Activated CD8-positive, alpha-beta memory T cell treated with anti-CD3 and anti-CD28 coated beads, Interleukin-2, amount 50 U/mL, for 4 hours (primary cell): Measurements from ENCODE around the gene TMTC2.
"Not testable (repeated sequence)": the region's sequence is repeated elsewhere in the genome, so short reads cannot be mapped to it uniquely, and the experiment has no call there.

ENCODE experiments used
- DNase-seq: peaks from one replicate; pipeline ENCODE4 v3.0.0-alpha.2; 2020

TMTC2 gene

GRCh38 chr12:83093426-83093825 is 406.7 kb downstream of the TMTC2 start:
- no peak for DNase-seq

GRCh38 chr12:83097643-83098342 is 411.1 kb downstream of the TMTC2 start:
- no peak for DNase-seq

GRCh38 chr12:83099436-83099835 is 412.7 kb downstream of the TMTC2 start:
- DNase-seq: no peak

- no peak for DNase-seq
Observed at GRCh38 chr12:83102499-83102898, 415.8 kb downstream of the TMTC2 start.

- DNase-seq: no peak
Observed at GRCh38 chr12:83106873-83107272, 420.2 kb downstream of the TMTC2 start.

- DNase-seq: no peak
Observed at GRCh38 chr12:83110424-83110823, 423.7 kb downstream of the TMTC2 start.

GRCh38 chr12:83113945-83114344 is 427.2 kb downstream of the TMTC2 start:
- no peak for DNase-seq

GRCh38 chr12:83114966-83115365 is 428.3 kb downstream of the TMTC2 start:
- no peak for DNase-seq

- not testable (repeated sequence) for DNase-seq
Observed at GRCh38 chr12:83117926-83118325, 431.2 kb downstream of the TMTC2 start.

GRCh38 chr12:83121897-83122622 is 435.4 kb downstream of the TMTC2 start:
- DNase-seq: no peak

- DNase-seq: no peak
Observed at GRCh38 chr12:83122623-83122934, 435.9 kb downstream of the TMTC2 start.

- no peak for DNase-seq
Observed at GRCh38 chr12:83123039-83123438, 436.3 kb downstream of the TMTC2 start.

- DNase-seq: no peak
Observed at GRCh38 chr12:83128540-83128939, 441.8 kb downstream of the TMTC2 start.

- no peak for DNase-seq
Observed at GRCh38 chr12:83130178-83130577, 443.5 kb downstream of the TMTC2 start.

- no peak for DNase-seq
Observed at GRCh38 chr12:83132360-83132759, 445.7 kb downstream of the TMTC2 start.

GRCh38 chr12:83136411-83136810 is 449.7 kb downstream of the TMTC2 start:
- no peak for DNase-seq

- DNase-seq: no peak
Observed at GRCh38 chr12:83140135-83140534, 453.4 kb downstream of the TMTC2 start.

- no peak for DNase-seq
Observed at GRCh38 chr12:83141460-83141994, 454.8 kb downstream of the TMTC2 start.

- no peak for DNase-seq
Observed at GRCh38 chr12:83142914-83143313, 456.2 kb downstream of the TMTC2 start.

- DNase-seq: no peak
Observed at GRCh38 chr12:83143950-83144349, 457.2 kb downstream of the TMTC2 start.

GRCh38 chr12:83145325-83145840 is 458.7 kb downstream of the TMTC2 start:
- DNase-seq: no peak

- no peak for DNase-seq
Observed at GRCh38 chr12:83147341-83147740, 460.6 kb downstream of the TMTC2 start.

GRCh38 chr12:83149987-83150386 is 463.3 kb downstream of the TMTC2 start:
- no peak for DNase-seq

- no peak for DNase-seq
Observed at GRCh38 chr12:83150465-83151189, 463.9 kb downstream of the TMTC2 start.
